ENCODE data around the gene OR51L1. TPM values are rescaled to one million over a fixed set of nuclear protein-coding genes. Genes with fewer than 3 reads are reported as not detected.
"Not testable (repeated sequence)": the region's sequence is repeated elsewhere in the genome, so short reads cannot be mapped to it uniquely, and the experiment has no call there.

Gene OR51L1
- not detected in 2 replicates for total RNA-seq
- not detected for polyA plus RNA-seq (2012)

GRCh38 chr11:4994551-4994950, at the start of gene OR51L1:
TSS of gene OR51L1 (plus strand) at chr11:4994851. CDS start at chr11:4998983, 4,132 bp downstream.
- DNase-seq (ENCODE audit: low read depth): no peak

GRCh38 chr11:4947505-4947904, 47.1 kb upstream of the OR51L1 start, which contains the start of gene OR51A4:
TSS of gene OR51A4 (minus strand) at chr11:4947605. CDS start at chr11:4947100, 505 bp downstream.
- no peak for DNase-seq (ENCODE audit: low read depth)

- not testable (repeated sequence) for DNase-seq (ENCODE audit: low read depth)
Observed at GRCh38 chr11:4955613-4956012, 39.0 kb upstream of the OR51L1 start, which contains the start of gene OR51A2. TSS of gene OR51A2 (minus strand) at chr11:4955713. CDS start at chr11:4955713, 0 bp downstream.

- DNase-seq (ENCODE audit: low read depth): no peak
Observed at GRCh38 chr11:4957396-4957795, 37.3 kb upstream of the OR51L1 start.

- no peak for DNase-seq (ENCODE audit: low read depth)
Observed at GRCh38 chr11:4960877-4961276, 33.8 kb upstream of the OR51L1 start.

GRCh38 chr11:4962816-4963215, 31.8 kb upstream of the OR51L1 start:
- DNase-seq (ENCODE audit: low read depth): peak; percentile 25

GRCh38 chr11:4975436-4975835, 19.2 kb upstream of the OR51L1 start:
- no peak for DNase-seq (ENCODE audit: low read depth)

- DNase-seq (ENCODE audit: low read depth): no peak
Observed at GRCh38 chr11:4979036-4979435, 15.6 kb upstream of the OR51L1 start.

- no peak for DNase-seq (ENCODE audit: low read depth)
Observed at GRCh38 chr11:4982678-4983077, 12.0 kb upstream of the OR51L1 start.

- DNase-seq (ENCODE audit: low read depth): no peak
Observed at GRCh38 chr11:4983841-4984240, 10.8 kb upstream of the OR51L1 start.

GRCh38 chr11:4991060-4991459, 3.6 kb upstream of the OR51L1 start:
- peak; percentile 18 for DNase-seq (ENCODE audit: low read depth)

- peak; percentile 73 for DNase-seq (ENCODE audit: low read depth)
Observed at GRCh38 chr11:5004424-5005274, 10.0 kb downstream of the OR51L1 start.

GRCh38 chr11:5007561-5007960, 12.9 kb downstream of the OR51L1 start:
- DNase-seq (ENCODE audit: low read depth): no peak

GRCh38 chr11:5011254-5011653, 16.6 kb downstream of the OR51L1 start:
- no peak for DNase-seq (ENCODE audit: low read depth)

GRCh38 chr11:5013012-5013411, 18.4 kb downstream of the OR51L1 start:
- DNase-seq (ENCODE audit: low read depth): no peak

GRCh38 chr11:5021996-5022395, 27.3 kb downstream of the OR51L1 start:
- DNase-seq (ENCODE audit: low read depth): no peak

GRCh38 chr11:5036669-5037068, 42.0 kb downstream of the OR51L1 start:
- DNase-seq (ENCODE audit: low read depth): peak; percentile 6

- no peak for DNase-seq (ENCODE audit: low read depth)
Observed at GRCh38 chr11:5037926-5038325, 43.3 kb downstream of the OR51L1 start.

- DNase-seq (ENCODE audit: low read depth): no peak
Observed at GRCh38 chr11:5038341-5038740, 43.7 kb downstream of the OR51L1 start.

- DNase-seq (ENCODE audit: low read depth): no peak
Observed at GRCh38 chr11:5040876-5041275, 46.2 kb downstream of the OR51L1 start.

GRCh38 chr11:5042091-5042490, 47.4 kb downstream of the OR51L1 start:
- DNase-seq (ENCODE audit: low read depth): no peak

- DNase-seq (ENCODE audit: low read depth): no peak
Observed at GRCh38 chr11:5043380-5043779, 48.7 kb downstream of the OR51L1 start.

GRCh38 chr11:5046226-5046625, 51.6 kb downstream of the OR51L1 start, which contains the start of gene OR52J3:
TSS of gene OR52J3 (plus strand) at chr11:5046526. CDS start at chr11:5046526, 0 bp downstream.
- DNase-seq (ENCODE audit: low read depth): no peak
